IMR-90 (cell line): ENCODE results near the gene PRMT7. TPM values are rescaled to one million over a fixed set of nuclear protein-coding genes. Genes with fewer than 3 reads are reported as not detected.

ENCODE experiments used
- ATAC-seq: fragments of 200-7000 bp; cut with Tn5 transposase; 2 replicates; pipeline ENCODE4 v1.9.1; 2020; ENCODE audit warnings: low read depth, mild to moderate bottlenecking, moderate library complexity
- BruUV-seq: library from RNA; stranded (reverse); fragments of 400-500 nt; replicated peaks from 2 replicates; lab custom pipeline; 2021; lab: Mats Ljungman, UMichigan
- CTCF ChIA-PET: fragments of 300-600 bp; formaldehyde crosslinking; extraction: SDS; loops from one replicate; lab custom pipeline; 2021; ENCODE audit warnings: antibody characterized with exemption; lab: Yijun Ruan, JAX
- POLR2A ChIA-PET: fragments of 300-600 bp; sonication (Branson Sonifier 250); formaldehyde crosslinking; loops from one replicate; lab custom pipeline; 2022; ENCODE audit warnings: antibody characterized with exemption; ENCODE audit not compliant: unreplicated experiment; lab: Charles Lee
- DNase-seq: peaks from one replicate; pipeline ENCODE4 v3.0.0; 2013
- H2AFZ ChIP-seq: replicated peaks from 2 replicates; pipeline ENCODE3; 2013; ENCODE audit warnings: low read length, mild to moderate bottlenecking; ENCODE audit not compliant: poor library complexity
- H2AK5ac ChIP-seq: 2 replicates; pipeline ENCODE4 v1.6.1; 2013; ENCODE audit warnings: low read depth, low read length, inconsistent platforms
- H2AK9ac ChIP-seq: replicated peaks from 2 replicates; pipeline ENCODE3; 2013; ENCODE audit warnings: mild to moderate bottlenecking, low read depth, low read length, moderate library complexity; ENCODE audit not compliant: poor library complexity
- H2BK120ac ChIP-seq: 2 replicates; pipeline ENCODE4 v1.6.1; 2013; ENCODE audit warnings: low read depth, low read length, inconsistent platforms
- H2BK15ac ChIP-seq: 3 replicates; pipeline ENCODE4 v1.6.1; 2013; ENCODE audit warnings: low read depth, low read length, inconsistent platforms
- H2BK20ac ChIP-seq: 2 replicates; pipeline ENCODE4 v1.6.1; 2013; ENCODE audit warnings: low read depth, mild to moderate bottlenecking, inconsistent platforms, low read length, moderate library complexity
- H2BK5ac ChIP-seq: 2 replicates; pipeline ENCODE4 v1.6.1; 2013; ENCODE audit warnings: mild to moderate bottlenecking, low read depth, low read length, inconsistent platforms; ENCODE audit not compliant: poor library complexity, severe bottlenecking
- H3K14ac ChIP-seq: replicated peaks from 2 replicates; pipeline ENCODE4 v1.6.1; 2013; ENCODE audit warnings: low read depth, low read length, inconsistent platforms
- H3K18ac ChIP-seq: 2 replicates; pipeline ENCODE4 v1.6.1; 2013; ENCODE audit warnings: low read depth, low read length, control low read depth
- H3K23ac ChIP-seq: 2 replicates; pipeline ENCODE4 v1.6.1; 2013; ENCODE audit warnings: low read depth, low read length, inconsistent platforms
- H3K27ac ChIP-seq: 2 replicates; pipeline ENCODE4 v1.5.1; 2013; ENCODE audit warnings: mild to moderate bottlenecking, control low read depth, low read length; ENCODE audit not compliant: insufficient read depth
- H3K27me3 ChIP-seq: 2 replicates; pipeline ENCODE4 v1.6.1; 2013; ENCODE audit warnings: low read length; ENCODE audit not compliant: control insufficient read depth, insufficient read depth
- H3K36me3 ChIP-seq: 2 replicates; pipeline ENCODE4 v1.6.1; 2013; ENCODE audit warnings: low read length, mixed read lengths; ENCODE audit not compliant: control insufficient read depth, insufficient read depth
- H3K4ac ChIP-seq: 2 replicates; pipeline ENCODE4 v1.6.1; 2013; ENCODE audit warnings: low read depth, low read length, inconsistent platforms
- H3K4me1 ChIP-seq: 2 replicates; pipeline ENCODE4 v1.6.1; 2013; ENCODE audit warnings: low read length, mixed read lengths; ENCODE audit not compliant: control insufficient read depth, insufficient read depth
- H3K4me2 ChIP-seq: 2 replicates; pipeline ENCODE4 v1.6.1; 2013; ENCODE audit warnings: low read depth, mild to moderate bottlenecking, control low read depth, low read length, moderate library complexity
- H3K4me3 ChIP-seq: 2 replicates; pipeline ENCODE4 v1.5.1; 2013; ENCODE audit warnings: low read depth, mild to moderate bottlenecking, control low read depth, low read length, moderate library complexity; ENCODE audit not compliant: insufficient read depth
- H3K56ac ChIP-seq: 2 replicates; pipeline ENCODE4 v1.6.1; 2013; ENCODE audit warnings: low read length, inconsistent platforms; ENCODE audit not compliant: insufficient read depth; ENCODE audit errors: extremely low read depth
- H3K79me1 ChIP-seq, 2 experiments: 2 replicates each; pipeline ENCODE4 v1.6.1; 2013; ENCODE audit warnings: low read length in 2 of 2, inconsistent platforms in 1 of 2, low read depth in 1 of 2
- H3K9ac ChIP-seq: 2 replicates; pipeline ENCODE4 v1.6.1; 2013; ENCODE audit warnings: low read depth, low read length, control low read depth
- H3K9me1 ChIP-seq: 2 replicates; pipeline ENCODE4 v1.6.1; 2013; ENCODE audit warnings: low read length, inconsistent platforms; ENCODE audit not compliant: insufficient read depth
- H3K9me3 ChIP-seq: 2 replicates; pipeline ENCODE4 v1.6.1; 2013; ENCODE audit warnings: low read length; ENCODE audit not compliant: control insufficient read depth, insufficient read depth
- H4K20me1 ChIP-seq: 2 replicates; pipeline ENCODE4 v1.6.1; 2013; ENCODE audit warnings: low read length, inconsistent platforms; ENCODE audit not compliant: insufficient read depth
- H4K5ac ChIP-seq: 2 replicates; pipeline ENCODE4 v1.6.1; 2013; ENCODE audit warnings: mild to moderate bottlenecking, low read depth, low read length, control low read depth
- H4K8ac ChIP-seq, 2 experiments: 2 replicates each; pipeline ENCODE4 v1.6.1; 2013; ENCODE audit warnings: low read depth in 2 of 2, low read length in 2 of 2, control low read depth in 1 of 2, inconsistent platforms in 1 of 2
- H4K91ac ChIP-seq: 2 replicates; pipeline ENCODE4 v1.6.1; 2013; ENCODE audit warnings: low read depth, low read length, inconsistent platforms; ENCODE audit not compliant: insufficient read depth
- BHLHE40 ChIP-seq: fragments of 150-350 bp; IDR thresholded peaks from 2 replicates; pipeline ENCODE4 v1.6.1; 2016; ENCODE audit warnings: mild to moderate bottlenecking, low read depth, low read length
- CEBPB ChIP-seq: IDR thresholded peaks from 2 replicates; pipeline ENCODE4 v1.6.1; 2012; ENCODE audit warnings: low read depth, low read length, improper control_type of control experiment
- CHD1 ChIP-seq: IDR thresholded peaks from 2 replicates; pipeline ENCODE4 v1.6.1; 2012; ENCODE audit warnings: low read depth, low read length, improper control_type of control experiment
- FOS ChIP-seq: fragments of 150-350 bp; IDR thresholded peaks from 2 replicates; pipeline ENCODE4 v1.6.1; 2016; ENCODE audit warnings: low read depth, low read length
- MAFK ChIP-seq: IDR thresholded peaks from 2 replicates; pipeline ENCODE4 v1.6.1; 2012; ENCODE audit warnings: low read depth, low read length, improper control_type of control experiment
- MAZ ChIP-seq: IDR thresholded peaks from 2 replicates; pipeline ENCODE4 v1.6.1; 2012; ENCODE audit warnings: low read depth, mild to moderate bottlenecking, low read length, improper control_type of control experiment, moderate library complexity, borderline replicate concordance
- MXI1 ChIP-seq: IDR thresholded peaks from 2 replicates; pipeline ENCODE4 v1.6.1; 2012; ENCODE audit warnings: low read depth, mild to moderate bottlenecking, low read length, moderate library complexity, borderline replicate concordance
- NFE2L2 ChIP-seq: fragments of 150-350 bp; IDR thresholded peaks from 2 replicates; pipeline ENCODE4 v1.6.1; 2016; ENCODE audit warnings: low read depth, mild to moderate bottlenecking, low read length
- POLR2A ChIP-seq: IDR thresholded peaks from 2 replicates; pipeline ENCODE4 v1.6.1; 2012; ENCODE audit warnings: mild to moderate bottlenecking, low read depth, low read length
- RAD21 ChIP-seq: IDR thresholded peaks from 2 replicates; pipeline ENCODE4 v1.6.1; 2012; ENCODE audit warnings: low read length, improper control_type of control experiment
- RCOR1 ChIP-seq: IDR thresholded peaks from 2 replicates; pipeline ENCODE4 v1.6.1; 2012; ENCODE audit warnings: mild to moderate bottlenecking, low read length, improper control_type of control experiment; ENCODE audit not compliant: insufficient replicate concordance
- RFX5 ChIP-seq: IDR thresholded peaks from 2 replicates; pipeline ENCODE4 v1.8.0; 2012; ENCODE audit warnings: low read depth, mild to moderate bottlenecking, low read length, moderate library complexity
- SMC3 ChIP-seq: fragments of 150-350 bp; IDR thresholded peaks from 2 replicates; pipeline ENCODE4 v1.6.1; 2016; ENCODE audit warnings: low read depth, mild to moderate bottlenecking, antibody characterized with exemption, low read length, moderate library complexity
- WGBS, 2 experiments: methylation state at CpG; one replicate each; pipeline versions ENCODE4 v1.1.5 to v1.1.7; 2013; ENCODE audit warnings: missing lambda C conversion rate in 2 of 2; ENCODE audit not compliant: insufficient read length in 1 of 2; ENCODE audit errors: extremely low coverage in 2 of 2; 5-methylcytosine and 5-hydroxymethylcytosine counted together
- dilution Hi-C: fragments of 300-500 bp; cut with HindIII; formaldehyde crosslinking; loops from one replicate; pipeline ENCODE4 v1.14.3; 2018; ENCODE audit warnings: low sequenced_read_pairs; ENCODE audit not compliant: unreplicated experiment
- in situ Hi-C: fragments of 300-500 bp; cut with MboI; formaldehyde crosslinking; loops from 3 replicates; pipeline ENCODE4 v1.14.3; 2019; ENCODE audit warnings: low sequenced_read_pairs, inconsistent platforms, mixed read lengths
- intact Hi-C: fragments of 100-400 bp; cut with micrococcal nuclease; formaldehyde crosslinking; loops from 2 replicates; pipeline ENCODE4 v1.10.0; 2022
- polyA plus RNA-seq, 3 experiments: library from polyadenylated mRNA; depleted of rRNA; stranded (reverse); fragments of >200 nt; gene quantifications; 2 replicates each; pipeline ENCODE4 v1.2.3, GENCODE V29; 2012; ENCODE audit warnings: low replicate concordance in 1 of 3
- total RNA-seq: library from RNA; depleted of rRNA; stranded (reverse); fragments of >200 nt; gene quantifications from 2 replicates; pipeline ENCODE4 v1.2.3, GENCODE V29; 2012
- TF ChIP-seq, protein P1 (sequence below): fragments of 150-350 bp; IDR thresholded peaks from 2 replicates; pipeline ENCODE4 v1.6.1; 2017; ENCODE audit warnings: mild to moderate bottlenecking, antibody characterized with exemption, low read length, low read depth
- TF ChIP-seq, protein P2 (sequence below): conservative IDR thresholded peaks from 2 replicates; pipeline ENCODE4 v1.5.1; 2012; ENCODE audit warnings: mild to moderate bottlenecking, low read depth, low read length, improper control_type of control experiment
- TF ChIP-seq, protein P3 (sequence below): fragments of 150-350 bp; IDR thresholded peaks from 2 replicates; pipeline ENCODE4 v1.6.1; 2016; ENCODE audit warnings: low read depth, mild to moderate bottlenecking, low read length, moderate library complexity, borderline replicate concordance

Gene PRMT7
- total and polyA plus RNA-seq, 2 of the 4 experiments (the other 2 are of a cell fraction) = 63.1 to 68.6 TPM

DNA sequence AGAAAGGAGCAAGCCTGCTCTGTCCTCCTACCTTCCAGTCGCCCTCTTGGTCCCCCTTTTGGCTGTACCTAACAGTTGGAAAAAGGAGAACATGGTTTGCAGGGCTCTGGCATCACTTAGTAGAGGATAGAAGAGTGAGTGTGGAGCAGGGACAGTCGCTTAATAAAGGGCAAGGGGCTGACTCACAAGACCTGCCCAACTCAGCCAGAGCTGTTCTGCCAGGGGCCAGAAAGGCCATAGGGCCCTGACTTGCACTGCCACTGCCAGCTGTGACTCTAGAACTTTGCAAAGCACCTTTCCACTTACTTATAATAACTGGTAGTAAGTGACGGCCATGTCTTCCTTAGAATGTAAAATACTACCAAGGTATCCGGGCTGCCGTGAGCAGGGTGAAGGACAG lies 13.5 kb downstream of the PRMT7 start:
- no TSS peak for BruUV-seq
- no peak overlapping the region for H3K4me2 ChIP-seq
- H3K4ac ChIP-seq = no peak overlapping the region
- POLR2A ChIA-PET = no interaction called here
- intact Hi-C loops = loop anchor here (10.0 kb wide), 1 partner anchor 240 kb away; the partner anchor contains the start of gene NFATC3
- TF ChIP-seq RFX5 = no peak
- TF ChIP-seq, protein P1, sequence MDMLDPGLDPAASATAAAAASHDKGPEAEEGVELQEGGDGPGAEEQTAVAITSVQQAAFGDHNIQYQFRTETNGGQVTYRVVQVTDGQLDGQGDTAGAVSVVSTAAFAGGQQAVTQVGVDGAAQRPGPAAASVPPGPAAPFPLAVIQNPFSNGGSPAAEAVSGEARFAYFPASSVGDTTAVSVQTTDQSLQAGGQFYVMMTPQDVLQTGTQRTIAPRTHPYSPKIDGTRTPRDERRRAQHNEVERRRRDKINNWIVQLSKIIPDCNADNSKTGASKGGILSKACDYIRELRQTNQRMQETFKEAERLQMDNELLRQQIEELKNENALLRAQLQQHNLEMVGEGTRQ = no peak
- TF ChIP-seq, protein P2, sequence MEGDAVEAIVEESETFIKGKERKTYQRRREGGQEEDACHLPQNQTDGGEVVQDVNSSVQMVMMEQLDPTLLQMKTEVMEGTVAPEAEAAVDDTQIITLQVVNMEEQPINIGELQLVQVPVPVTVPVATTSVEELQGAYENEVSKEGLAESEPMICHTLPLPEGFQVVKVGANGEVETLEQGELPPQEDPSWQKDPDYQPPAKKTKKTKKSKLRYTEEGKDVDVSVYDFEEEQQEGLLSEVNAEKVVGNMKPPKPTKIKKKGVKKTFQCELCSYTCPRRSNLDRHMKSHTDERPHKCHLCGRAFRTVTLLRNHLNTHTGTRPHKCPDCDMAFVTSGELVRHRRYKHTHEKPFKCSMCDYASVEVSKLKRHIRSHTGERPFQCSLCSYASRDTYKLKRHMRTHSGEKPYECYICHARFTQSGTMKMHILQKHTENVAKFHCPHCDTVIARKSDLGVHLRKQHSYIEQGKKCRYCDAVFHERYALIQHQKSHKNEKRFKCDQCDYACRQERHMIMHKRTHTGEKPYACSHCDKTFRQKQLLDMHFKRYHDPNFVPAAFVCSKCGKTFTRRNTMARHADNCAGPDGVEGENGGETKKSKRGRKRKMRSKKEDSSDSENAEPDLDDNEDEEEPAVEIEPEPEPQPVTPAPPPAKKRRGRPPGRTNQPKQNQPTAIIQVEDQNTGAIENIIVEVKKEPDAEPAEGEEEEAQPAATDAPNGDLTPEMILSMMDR = no peak
- no peak for TF ChIP-seq FOS
- no peak for TF ChIP-seq MXI1
- no peak for TF ChIP-seq POLR2A
- TF ChIP-seq CEBPB = no peak
- TF ChIP-seq RCOR1 = no peak
- TF ChIP-seq SMC3 = no peak
- no peak for TF ChIP-seq RAD21
- TF ChIP-seq MAZ = no peak
- TF ChIP-seq MAFK = no peak
- no peak for TF ChIP-seq BHLHE40
- no peak for TF ChIP-seq NFE2L2
- no peak for TF ChIP-seq CHD1
- TF ChIP-seq, protein P3, sequence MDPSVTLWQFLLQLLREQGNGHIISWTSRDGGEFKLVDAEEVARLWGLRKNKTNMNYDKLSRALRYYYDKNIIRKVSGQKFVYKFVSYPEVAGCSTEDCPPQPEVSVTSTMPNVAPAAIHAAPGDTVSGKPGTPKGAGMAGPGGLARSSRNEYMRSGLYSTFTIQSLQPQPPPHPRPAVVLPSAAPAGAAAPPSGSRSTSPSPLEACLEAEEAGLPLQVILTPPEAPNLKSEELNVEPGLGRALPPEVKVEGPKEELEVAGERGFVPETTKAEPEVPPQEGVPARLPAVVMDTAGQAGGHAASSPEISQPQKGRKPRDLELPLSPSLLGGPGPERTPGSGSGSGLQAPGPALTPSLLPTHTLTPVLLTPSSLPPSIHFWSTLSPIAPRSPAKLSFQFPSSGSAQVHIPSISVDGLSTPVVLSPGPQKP = no peak
- WGBS, 2 experiments = no CpG with 5 or more reads among the region's 5 CpGs
- no peaks in the 10 kb centered on the region for H3K9me1 ChIP-seq
- no peaks in the 10 kb centered on the region for H3K4me1 ChIP-seq
- H3K23ac ChIP-seq = no peak overlapping the region
- H3K9ac ChIP-seq = no peak overlapping the region
- H3K14ac ChIP-seq = no peak overlapping the region
- no peak overlapping the region for H3K18ac ChIP-seq
- no peak overlapping the region for H3K27ac ChIP-seq
- ATAC-seq (no peak), DNase-seq (no peak)
- no peak overlapping the region for H2BK120ac ChIP-seq
- H4K8ac ChIP-seq = no peak overlapping the region
- no peaks in the 10 kb centered on the region for H3K27me3 ChIP-seq
- H2BK15ac ChIP-seq = no peak overlapping the region
- H4K5ac ChIP-seq = no peak overlapping the region
- in situ Hi-C loops = no loop called here
- H2AK9ac ChIP-seq = no peak overlapping the region
- no peak overlapping the region for H4K91ac ChIP-seq
- no peak overlapping the region for H2BK5ac ChIP-seq
- CTCF ChIA-PET = no interaction called here
- no peak overlapping the region for H2AFZ ChIP-seq
- no peaks in the 10 kb centered on the region for H3K9me3 ChIP-seq
- dilution Hi-C loops = no loop called here
- H2AK5ac ChIP-seq = no peak overlapping the region
- H3K79me1 ChIP-seq = 0 out of 4 replicates have a peak, but pooled peaks cover 0 to 4% of the 10 kb centered on the region in 2 experiments
- H4K20me1 ChIP-seq = no peaks in the 10 kb centered on the region
- peaks cover 18% of the 10 kb centered on the region for H3K36me3 ChIP-seq
- H3K56ac ChIP-seq = no peak overlapping the region
- H3K4me3 ChIP-seq = no peak overlapping the region
- no peak overlapping the region for H2BK20ac ChIP-seq
